Prostate gland (tissue), 2 donors: ENCODE results near the gene CES1.
"Not testable (repeated sequence)": the region's sequence is repeated elsewhere in the genome, so short reads cannot be mapped to it uniquely, and the experiment has no call there.

ENCODE experiments used
- CTCF ChIP-seq, 4 experiments: fragments of 200-600 bp in 2 of 4; fragments of 450-650 bp in 2 of 4; sonication (generic) in 2 of 4; IDR thresholded peaks; 1 replicate in 3 of 4; 2 replicates in 1 of 4; pipeline ENCODE4 v1.5.1; 2016 to 2019; ENCODE audit warnings: antibody characterized with exemption in 4 of 4, mild to moderate bottlenecking in 2 of 4, moderate library complexity in 2 of 4
- POLR2A ChIP-seq: fragments of 450-650 bp; IDR thresholded peaks from one replicate; pipeline ENCODE4 v1.6.1; 2016; ENCODE audit warnings: antibody characterized with exemption, mild to moderate bottlenecking
- POLR2AphosphoS5 ChIP-seq: sonication (generic); formaldehyde crosslinking; IDR thresholded peaks from one replicate; pipeline ENCODE4 v1.6.1; 2017; ENCODE audit warnings: antibody characterized with exemption

DNA sequence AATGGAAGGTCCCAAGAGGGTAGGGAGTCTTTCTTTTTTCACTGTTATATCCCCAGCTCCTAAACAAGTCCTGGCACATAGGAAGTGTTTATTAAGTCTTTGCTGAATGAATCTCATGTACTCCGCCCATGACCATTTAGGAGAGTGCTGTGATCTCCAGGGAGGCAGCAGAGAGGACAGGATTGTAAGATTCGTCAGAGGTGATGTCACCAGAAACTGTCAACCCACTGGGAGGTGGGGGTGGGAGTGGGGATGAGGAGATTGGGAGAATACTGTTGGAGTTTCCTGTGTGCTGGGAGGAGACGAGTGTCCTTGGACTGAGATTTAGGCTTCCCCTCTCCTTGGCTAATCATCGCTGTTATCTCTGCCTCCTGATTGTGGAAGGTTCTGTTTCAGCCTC is 16.7 kb downstream of the CES1 start:
- not testable (repeated sequence) for TF ChIP-seq CTCF (IDR thresholded peaks at IDR 0.05); POLR2AphosphoS5; POLR2A
